Osteocyte (in vitro differentiated cells): Measurements from ENCODE around the gene UPK3B. TPM values are rescaled to one million over a fixed set of nuclear protein-coding genes. Genes with fewer than 3 reads are reported as not detected.
A peak's percentile ranks its signal among the peaks of the same experiment; 100 is the strongest.
"Not testable (repeated sequence)": the region's sequence is repeated elsewhere in the genome, so short reads cannot be mapped to it uniquely, and the experiment has no call there.

ENCODE experiments used
- DNase-seq: peaks from one replicate; pipeline ENCODE4 v3.0.0; 2021; ENCODE audit warnings: mixed read lengths; ENCODE audit not compliant: unreplicated experiment; ENCODE audit errors: extremely low spot score
- H3K27ac Mint-ChIP-seq: one replicate; pipeline ENCODE4 v1.8.0; 2021; ENCODE audit warnings: mild to moderate bottlenecking, mixed read lengths; ENCODE audit not compliant: unreplicated experiment
- H3K27me3 Mint-ChIP-seq: one replicate; pipeline ENCODE4 v1.8.0; 2021; ENCODE audit warnings: mixed read lengths; ENCODE audit not compliant: unreplicated experiment
- H3K36me3 Mint-ChIP-seq: one replicate; pipeline ENCODE4 v1.8.0; 2021; ENCODE audit warnings: mixed read lengths; ENCODE audit not compliant: unreplicated experiment
- H3K4me1 Mint-ChIP-seq: one replicate; pipeline ENCODE4 v1.8.0; 2021; ENCODE audit warnings: mixed read lengths; ENCODE audit not compliant: unreplicated experiment
- H3K4me3 Mint-ChIP-seq: one replicate; pipeline ENCODE4 v1.8.0; 2021; ENCODE audit warnings: mild to moderate bottlenecking, moderate library complexity, mixed read lengths; ENCODE audit not compliant: unreplicated experiment
- H3K9me3 Mint-ChIP-seq: one replicate; pipeline ENCODE4 v1.8.0; 2021; ENCODE audit warnings: mixed read lengths; ENCODE audit not compliant: unreplicated experiment
- total RNA-seq: library from RNA; stranded (reverse); gene quantifications from 2 replicates; pipeline ENCODE4 v1.2.1, GENCODE V29; 2021

UPK3B gene
- total RNA-seq, 1 donor from 2014 or later = 1.5 TPM

DNA sequence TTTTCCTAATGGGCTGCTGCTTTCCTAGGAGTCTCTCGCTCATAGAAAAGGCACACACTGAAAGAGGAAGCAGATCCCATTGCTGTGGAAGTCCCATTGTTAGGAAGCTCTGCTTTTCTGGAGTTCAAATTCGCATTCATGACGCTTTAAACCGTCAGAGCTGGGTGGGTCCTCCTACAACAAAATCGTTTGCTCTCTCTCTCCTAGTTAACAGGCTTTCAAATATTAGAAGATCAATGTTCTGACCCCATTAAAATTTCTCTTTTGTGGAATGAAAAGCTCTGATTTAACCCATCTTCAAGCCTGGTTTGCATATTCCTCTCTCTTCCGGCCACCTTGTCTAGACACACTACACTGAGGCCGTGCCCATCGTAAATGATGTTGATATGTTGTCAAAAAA, 32.8 kb downstream of the UPK3B start, which contains the start of gene SPDYE16:
TSS of gene SPDYE16 (minus strand) at position 101 of the 400 bp plus-strand sequence. CDS start 1,838 bp downstream, outside the sequence.
- not testable (repeated sequence) for DNase-seq, H3K9me3 Mint-ChIP-seq, H3K4me3 Mint-ChIP-seq, H3K27ac Mint-ChIP-seq, H3K36me3 Mint-ChIP-seq, H3K4me1 Mint-ChIP-seq, H3K27me3 Mint-ChIP-seq

DNA sequence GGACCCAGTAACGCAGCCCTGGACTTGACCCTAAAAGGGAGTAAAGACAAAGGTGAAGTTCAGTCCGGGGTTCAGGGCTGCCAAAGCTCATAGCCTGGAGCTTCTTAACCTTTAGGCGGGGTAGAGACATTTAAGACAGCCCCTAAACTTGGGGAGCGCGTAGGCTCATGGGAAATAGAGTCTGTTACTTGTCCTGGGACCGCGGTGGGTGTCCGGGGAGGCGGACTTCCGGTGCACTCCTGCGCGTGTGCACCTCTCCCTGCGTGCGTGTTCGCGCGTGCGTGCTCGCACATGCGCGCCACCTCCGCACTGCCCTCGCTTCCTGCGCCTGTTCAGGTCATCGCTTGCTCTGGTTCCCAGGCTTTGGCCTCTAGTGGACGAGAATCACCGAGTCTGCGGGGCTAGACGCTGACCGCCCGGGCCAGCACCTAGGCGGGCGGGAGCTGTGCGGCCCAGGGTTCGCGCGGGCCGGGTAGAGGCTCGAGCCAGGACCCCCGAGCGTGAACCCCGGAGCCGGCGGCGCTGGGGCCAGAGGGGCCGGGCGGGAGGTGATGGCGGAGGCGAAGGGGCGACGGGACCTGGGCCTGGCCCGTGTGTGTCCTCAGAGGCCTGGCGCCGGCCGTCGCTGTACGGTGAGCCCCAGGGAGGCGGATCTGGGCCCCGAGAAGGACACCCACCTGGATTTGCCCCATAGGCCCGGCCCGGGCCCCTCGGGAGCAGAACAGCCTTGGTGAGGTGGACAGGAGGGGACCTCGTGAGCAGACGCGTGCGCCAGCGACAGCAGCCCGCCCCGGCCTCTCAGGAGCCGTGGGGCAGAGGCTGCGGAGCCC, 38.9 kb downstream of the UPK3B start:
- H3K36me3 Mint-ChIP-seq, H3K27me3 Mint-ChIP-seq, H3K9me3 Mint-ChIP-seq: not testable (repeated sequence)
- peak; percentile 94 for DNase-seq
- H3K4me3 Mint-ChIP-seq = peak overlapping the region; percentile 90
- H3K4me1 Mint-ChIP-seq = peaks cover 14% of the 10 kb centered on the region
- peak overlapping the region; percentile 91 for H3K27ac Mint-ChIP-seq

DNA sequence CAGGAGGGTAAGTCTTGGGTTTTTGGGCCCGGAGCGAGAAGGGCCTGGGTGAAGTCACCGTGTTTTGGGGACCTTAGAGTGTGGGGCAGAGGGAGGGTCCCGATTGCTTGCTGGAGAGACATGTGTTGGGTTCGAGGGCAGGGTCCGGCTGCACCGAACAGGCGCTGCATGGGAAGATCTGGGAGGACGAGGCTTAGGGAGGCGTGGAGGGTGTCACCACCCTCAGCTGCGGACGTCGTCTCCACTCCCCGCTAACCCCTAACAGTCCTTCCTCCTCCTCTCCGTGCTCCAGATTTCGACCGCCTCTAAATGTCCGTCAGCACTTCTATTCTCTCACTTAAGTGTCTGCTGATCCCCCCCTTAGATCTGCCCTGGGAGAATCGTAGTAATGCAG, 39.5 kb downstream of the UPK3B start:
- not testable (repeated sequence) for H3K27me3 Mint-ChIP-seq, DNase-seq, H3K9me3 Mint-ChIP-seq
- Mint-ChIP-seq H3K36me3 (peaks cover 10% of the 10 kb centered on the region), H3K27ac (peak overlapping the region; percentile 91), H3K4me3 (peak overlapping the region; percentile 90), H3K4me1 (peaks cover 15% of the 10 kb centered on the region)

DNA sequence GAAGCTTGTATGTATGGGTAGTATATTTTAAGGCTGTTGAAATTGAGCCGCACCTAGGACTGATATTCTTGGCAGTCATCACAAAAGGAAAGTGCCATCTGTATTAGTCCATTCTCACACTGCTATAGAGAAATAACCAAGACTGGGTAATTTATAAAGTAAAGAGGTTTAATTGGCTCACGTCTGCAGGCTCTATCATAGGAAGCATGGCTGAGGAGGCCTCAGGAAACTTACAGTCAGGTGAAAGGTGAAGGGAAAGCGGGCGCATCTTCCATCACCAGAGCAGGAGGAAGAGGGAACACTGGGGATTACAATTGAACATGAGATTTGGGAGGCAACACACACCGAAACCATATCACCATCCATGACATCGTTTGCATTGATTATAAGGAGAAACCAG, 41.6 kb downstream of the UPK3B start:
- H3K36me3 Mint-ChIP-seq = peaks cover 16% of the 10 kb centered on the region
- H3K9me3 Mint-ChIP-seq, DNase-seq, H3K4me3 Mint-ChIP-seq, H3K27ac Mint-ChIP-seq, H3K27me3 Mint-ChIP-seq: not testable (repeated sequence)
- peaks cover 16% of the 10 kb centered on the region for H3K4me1 Mint-ChIP-seq

DNA sequence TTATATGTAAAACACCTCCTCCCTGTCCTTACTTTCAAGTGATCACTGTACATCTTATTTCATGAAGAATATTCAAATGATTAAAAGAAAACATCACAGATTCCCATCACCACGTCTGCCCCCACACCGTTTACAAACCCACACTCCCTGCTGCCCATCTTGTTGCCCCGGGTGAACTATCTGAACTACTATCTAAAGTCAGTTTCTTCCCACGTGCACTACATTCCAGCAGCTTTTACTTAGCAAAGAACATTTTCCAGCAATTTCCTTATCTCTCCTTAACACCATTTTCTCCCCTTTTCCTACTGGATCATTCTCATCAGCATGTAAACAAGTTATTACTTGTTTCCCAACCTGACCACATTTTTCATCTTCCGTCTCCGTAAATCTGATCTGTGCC, 49.3 kb downstream of the UPK3B start:
- H3K27me3 Mint-ChIP-seq, H3K4me3 Mint-ChIP-seq, H3K4me1 Mint-ChIP-seq, H3K9me3 Mint-ChIP-seq, DNase-seq: not testable (repeated sequence)
- H3K36me3 Mint-ChIP-seq = peaks cover 12% of the 10 kb centered on the region
- H3K27ac Mint-ChIP-seq = peak overlapping the region; percentile 12

DNA sequence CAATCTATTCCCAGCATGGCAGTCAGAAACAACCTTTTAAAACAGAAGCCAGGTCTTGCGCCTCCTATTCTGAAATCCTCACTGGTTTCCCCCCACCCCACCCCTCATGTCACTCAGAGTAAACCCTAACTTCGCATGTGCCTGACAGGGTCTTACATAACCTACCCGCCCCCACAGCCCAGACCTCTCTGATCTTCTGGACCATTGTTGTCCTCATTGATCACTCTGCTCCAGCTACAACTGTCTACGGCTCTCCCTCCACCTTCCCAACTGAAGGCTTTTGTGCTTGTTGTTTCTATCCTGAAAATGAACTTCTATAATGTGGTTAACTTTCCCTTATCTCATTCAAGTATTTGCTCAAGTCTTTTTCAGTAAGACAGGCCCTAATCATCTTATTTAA, 49.8 kb downstream of the UPK3B start:
- H3K27me3 Mint-ChIP-seq, H3K36me3 Mint-ChIP-seq, H3K9me3 Mint-ChIP-seq, H3K4me3 Mint-ChIP-seq, H3K27ac Mint-ChIP-seq, DNase-seq, H3K4me1 Mint-ChIP-seq: not testable (repeated sequence)

DNA sequence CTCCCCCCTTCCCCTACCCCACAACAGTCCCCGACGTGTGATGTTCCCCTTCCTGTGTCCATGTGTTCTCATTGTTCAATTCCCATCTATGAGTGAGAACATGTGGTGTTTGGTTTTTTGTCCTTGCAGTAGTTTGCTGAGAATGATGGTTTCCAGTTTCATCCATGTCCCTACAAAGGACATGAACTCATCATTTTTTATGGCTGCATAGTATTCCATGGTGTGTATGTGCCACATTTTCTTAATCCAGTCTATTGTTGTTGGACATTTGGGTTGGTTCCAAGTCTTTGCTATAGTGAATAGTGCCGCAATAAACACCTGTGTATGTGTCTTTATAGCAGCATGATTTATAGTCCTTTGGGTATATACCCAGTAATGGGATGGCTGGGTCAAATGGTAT, 51.0 kb downstream of the UPK3B start:
- H3K27me3 Mint-ChIP-seq, DNase-seq, H3K4me3 Mint-ChIP-seq, H3K27ac Mint-ChIP-seq, H3K9me3 Mint-ChIP-seq, H3K4me1 Mint-ChIP-seq: not testable (repeated sequence)
- peaks cover 15% of the 10 kb centered on the region for H3K36me3 Mint-ChIP-seq

DNA sequence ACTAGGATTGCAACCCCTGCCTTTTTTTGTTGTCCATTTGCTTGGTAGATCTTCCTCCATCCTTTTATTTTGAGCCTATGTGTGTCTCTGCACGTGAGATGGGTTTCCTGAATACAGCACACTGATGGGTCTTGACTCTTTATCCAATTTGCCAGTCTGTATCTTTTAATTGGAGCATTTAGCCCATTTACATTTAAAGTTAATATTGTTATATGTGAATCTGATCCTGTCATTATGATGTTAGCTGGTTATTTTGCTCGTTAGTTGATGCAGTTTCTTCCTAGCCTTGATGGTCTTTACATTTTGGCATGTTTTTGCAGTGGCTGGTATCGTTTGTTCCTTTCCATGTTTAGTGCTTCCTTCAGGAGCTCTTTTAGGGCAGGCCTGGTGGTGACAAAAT, 54.6 kb downstream of the UPK3B start:
- H3K4me1 Mint-ChIP-seq = peaks cover 11% of the 10 kb centered on the region
- not testable (repeated sequence) for H3K27me3 Mint-ChIP-seq, DNase-seq, H3K4me3 Mint-ChIP-seq, H3K27ac Mint-ChIP-seq, H3K9me3 Mint-ChIP-seq
- H3K36me3 Mint-ChIP-seq = peaks cover 15% of the 10 kb centered on the region

Other genes starting within 250 kb of the UPK3B start
- gene HSPB1, start 207.9 kb upstream of the UPK3B start, total RNA-seq = 251 and 252 TPM in 2 replicates
- 151 and 154 TPM in 2 replicates for gene YWHAG, start 151.6 kb upstream of the UPK3B start, total RNA-seq
- gene SSC4D, start 100.9 kb upstream of the UPK3B start, total RNA-seq = 0.31 and 0.89 TPM in 2 replicates
- gene ZP3, start 85.6 kb upstream of the UPK3B start, total RNA-seq = 0.51 TPM in 1 of 2 replicates, not detected in the other
- gene DTX2, start 48.8 kb upstream of the UPK3B start, total RNA-seq = 29.7 and 32.6 TPM in 2 replicates
- not detected in 2 replicates for gene SPDYE16, start 32.7 kb downstream of the UPK3B start, total RNA-seq
- gene POMZP3, start 116.7 kb downstream of the UPK3B start, total RNA-seq = 9.6 and 11.4 TPM in 2 replicates